Measurements from ENCODE around the gene KIAA1549. TPM values are rescaled to one million over a fixed set of nuclear protein-coding genes. Genes with fewer than 3 reads are reported as not detected.
A peak's percentile ranks its signal among the peaks of the same experiment; 100 is the strongest.

Gene KIAA1549
- total and polyA plus RNA-seq, 7 donors, result 0.46 to 4.4 (median 1.4) TPM

- intact Hi-C loops (cut with DNase I), result loop anchor here (5.0 to 10.0 kb wide), 3 partner anchors 96 to 191 kb away; partner anchors contain the start of gene KIAA1549 (in 1 of the 2)
- Histone ChIP-seq H3K27me3 (ENCODE audit: insufficient read depth in 3 of 3, low read length in 2 of 3) (no peaks in the 10 kb centered on the region), H3K4me3 (no peak overlapping the region), H3K36me3 (ENCODE audit: insufficient read depth in 1 of 2, low read depth in 1 of 2) (no peaks in the 10 kb centered on the region), H3K4me1 (peaks cover 7% of the 10 kb centered on the region), H3K9me3 (no peaks in the 10 kb centered on the region), H3K27ac (no peak overlapping the region)
- TF ChIP-seq, protein P1, sequence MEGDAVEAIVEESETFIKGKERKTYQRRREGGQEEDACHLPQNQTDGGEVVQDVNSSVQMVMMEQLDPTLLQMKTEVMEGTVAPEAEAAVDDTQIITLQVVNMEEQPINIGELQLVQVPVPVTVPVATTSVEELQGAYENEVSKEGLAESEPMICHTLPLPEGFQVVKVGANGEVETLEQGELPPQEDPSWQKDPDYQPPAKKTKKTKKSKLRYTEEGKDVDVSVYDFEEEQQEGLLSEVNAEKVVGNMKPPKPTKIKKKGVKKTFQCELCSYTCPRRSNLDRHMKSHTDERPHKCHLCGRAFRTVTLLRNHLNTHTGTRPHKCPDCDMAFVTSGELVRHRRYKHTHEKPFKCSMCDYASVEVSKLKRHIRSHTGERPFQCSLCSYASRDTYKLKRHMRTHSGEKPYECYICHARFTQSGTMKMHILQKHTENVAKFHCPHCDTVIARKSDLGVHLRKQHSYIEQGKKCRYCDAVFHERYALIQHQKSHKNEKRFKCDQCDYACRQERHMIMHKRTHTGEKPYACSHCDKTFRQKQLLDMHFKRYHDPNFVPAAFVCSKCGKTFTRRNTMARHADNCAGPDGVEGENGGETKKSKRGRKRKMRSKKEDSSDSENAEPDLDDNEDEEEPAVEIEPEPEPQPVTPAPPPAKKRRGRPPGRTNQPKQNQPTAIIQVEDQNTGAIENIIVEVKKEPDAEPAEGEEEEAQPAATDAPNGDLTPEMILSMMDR (IDR thresholded peaks at IDR 0.05), result peak; percentile 57
- no peak for DNase-seq
- WGBS, 3 donors, result 47 to 57% (median 54%) methylated on average over 4 of the region's 4 CpGs
- ATAC-seq, result no peak
Measured at GRCh38 chr7:138886501-138886917, 94.7 kb downstream of the KIAA1549 start.

DNA sequence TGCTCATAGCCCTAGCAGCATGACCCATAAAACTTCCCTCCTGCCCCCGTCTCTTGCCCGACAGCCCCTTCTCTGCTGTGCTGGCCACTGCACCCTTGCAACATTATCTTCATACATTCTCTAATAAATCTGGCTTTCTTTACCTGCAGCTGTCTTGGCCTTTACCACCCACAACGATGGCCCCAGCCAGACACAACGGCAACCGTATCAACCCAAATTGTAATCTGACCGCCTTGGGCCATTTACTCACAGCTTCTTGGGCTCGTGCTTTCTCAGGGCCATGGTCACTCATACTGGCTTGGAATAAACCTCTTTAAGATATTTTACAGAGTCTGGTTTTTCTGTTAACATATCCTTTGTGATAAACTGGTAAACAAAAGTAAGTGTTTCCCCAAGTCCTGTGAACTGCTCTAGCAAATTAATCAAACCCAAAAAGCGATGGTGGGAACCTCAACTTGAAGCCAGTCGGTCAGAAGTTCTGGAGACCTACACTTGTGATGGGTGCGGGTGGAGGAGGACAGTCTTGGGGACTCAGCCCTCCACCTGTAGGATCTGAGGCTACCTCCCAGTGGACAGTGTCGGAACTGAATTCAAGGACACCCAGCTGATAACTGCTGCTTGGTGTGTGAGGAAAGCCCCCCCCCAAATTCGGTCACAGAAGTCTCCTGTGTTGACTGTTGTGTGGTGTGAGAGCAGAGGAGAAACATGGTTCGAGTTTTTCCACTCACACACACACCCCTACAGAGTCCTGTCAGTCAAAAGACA, 95.6 kb downstream of the KIAA1549 start:
- ATAC-seq, result no peak
- Histone ChIP-seq H3K4me1 (no peaks in the 10 kb centered on the region), H3K27ac (no peak overlapping the region), H3K9me3 (no peaks in the 10 kb centered on the region), H3K4me3 (no peak overlapping the region), H3K36me3 (ENCODE audit: insufficient read depth in 1 of 2, low read depth in 1 of 2) (no peaks in the 10 kb centered on the region), H3K27me3 (ENCODE audit: insufficient read depth in 3 of 3, low read length in 2 of 3) (no peaks in the 10 kb centered on the region)
- DNase-seq, result no peak
- 53 to 66% (median 61%) methylated on average over 13 of the region's 13 CpGs for WGBS, 3 donors
- intact Hi-C loops (cut with DNase I), result loop anchor here (5.0 to 10.0 kb wide), 3 partner anchors 97 to 192 kb away; partner anchors contain the start of gene KIAA1549 (in 1 of the 2)
- TF ChIP-seq, protein P1 (IDR thresholded peaks at IDR 0.05), result no peak

DNA sequence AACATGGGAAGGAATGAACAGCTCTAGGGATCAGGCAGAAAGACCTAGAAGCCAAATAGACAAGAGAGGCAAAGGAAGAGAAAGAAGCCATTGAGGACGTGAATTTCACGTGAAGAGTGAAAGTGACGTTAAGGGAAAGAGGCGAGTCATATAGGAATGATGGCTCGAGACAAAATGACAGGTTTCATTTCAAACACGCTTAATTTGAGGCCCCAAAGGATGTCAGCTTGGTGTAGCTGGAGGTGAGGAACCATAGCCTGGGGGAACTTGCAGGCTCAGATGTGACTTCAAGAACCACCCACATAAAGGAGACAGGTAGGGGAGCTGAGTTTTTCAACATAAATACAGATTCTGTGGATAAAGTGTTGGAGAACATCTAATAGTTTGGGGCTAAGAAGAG, 98.9 kb downstream of the KIAA1549 start:
- DNase-seq (no peak), ATAC-seq (no peak)
- no peak overlapping the region for H3K27ac ChIP-seq
- no peaks in the 10 kb centered on the region for H3K4me1 ChIP-seq
- H3K4me3 ChIP-seq, result no peak overlapping the region
- no peaks in the 10 kb centered on the region for H3K27me3 ChIP-seq (ENCODE audit: insufficient read depth in 3 of 3, low read length in 2 of 3)
- intact Hi-C loops (cut with DNase I), result loop anchor here in 1 of 2 donors (10.0 kb wide), 1 partner anchor 193 kb away; no protein-coding TSS in a partner anchor
- TF ChIP-seq, protein P1 (IDR thresholded peaks at IDR 0.05), result no peak
- H3K36me3 ChIP-seq (ENCODE audit: insufficient read depth in 1 of 2, low read depth in 1 of 2), result no peaks in the 10 kb centered on the region
- no peaks in the 10 kb centered on the region for H3K9me3 ChIP-seq
- WGBS, 3 donors, result 93 to 96% (median 95%) methylated on average over 6 of the region's 6 CpGs

GRCh38 chr7:138881579-138882188, 99.5 kb downstream of the KIAA1549 start:
- intact Hi-C loops (cut with DNase I), result loop anchor here in 1 of 2 donors (10.0 kb wide), 1 partner anchor 193 kb away; no protein-coding TSS in a partner anchor
- Histone ChIP-seq H3K27me3 (ENCODE audit: insufficient read depth in 3 of 3, low read length in 2 of 3) (no peaks in the 10 kb centered on the region), H3K27ac (no peak overlapping the region), H3K4me1 (no peaks in the 10 kb centered on the region), H3K9me3 (no peaks in the 10 kb centered on the region), H3K36me3 (ENCODE audit: insufficient read depth in 1 of 2, low read depth in 1 of 2) (no peaks in the 10 kb centered on the region), H3K4me3 (no peak overlapping the region)
- WGBS, 3 donors, result 59 to 64% (median 63%) methylated on average over 6 of the region's 6 CpGs
- DNase-seq (no peak), ATAC-seq (peak in 1 of 4 donors; percentile 55)
- TF ChIP-seq, protein P1 (IDR thresholded peaks at IDR 0.05), result no peak

All from psoas muscle (tissue), 8 donors.